SKM-1 (cell line): Measurements from ENCODE around the gene GTSE1.

Experiments
- DNase-seq: peaks from one replicate; lab custom pipeline; 2025; ENCODE audit not compliant: unreplicated experiment; lab: John Stamatoyannopoulos, UW

The GTSE1 gene

DNA sequence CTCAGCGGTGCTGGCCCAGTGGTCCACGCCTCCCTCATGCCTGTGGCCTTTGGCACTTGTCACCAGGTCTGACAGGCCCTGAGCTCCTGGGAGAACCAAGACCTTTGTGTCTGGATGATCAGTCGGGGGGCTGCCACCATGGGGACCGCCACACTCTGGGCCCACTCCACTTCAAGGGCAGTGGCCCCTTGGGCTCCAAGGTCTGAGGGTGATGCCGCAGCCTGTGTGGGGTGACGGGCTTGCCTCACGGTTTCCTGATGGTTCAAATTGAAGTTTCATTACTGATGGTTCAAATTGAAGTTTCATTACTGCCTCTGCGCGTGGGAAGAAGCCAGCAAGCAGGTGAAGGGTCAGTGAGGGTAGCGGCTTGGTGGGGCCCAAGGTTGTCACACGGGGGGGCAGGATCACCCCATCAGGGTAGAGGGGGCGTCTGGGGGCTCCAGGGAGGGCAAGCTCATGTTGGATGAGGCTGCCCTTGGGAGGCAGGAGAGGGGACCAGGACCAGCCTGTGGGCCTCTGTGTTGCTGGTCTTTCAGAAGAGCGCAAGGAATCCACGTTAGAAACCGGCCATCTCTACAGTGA lies 66.4 kb downstream of the GTSE1 start:
- DNase-seq, result no peak

DNA sequence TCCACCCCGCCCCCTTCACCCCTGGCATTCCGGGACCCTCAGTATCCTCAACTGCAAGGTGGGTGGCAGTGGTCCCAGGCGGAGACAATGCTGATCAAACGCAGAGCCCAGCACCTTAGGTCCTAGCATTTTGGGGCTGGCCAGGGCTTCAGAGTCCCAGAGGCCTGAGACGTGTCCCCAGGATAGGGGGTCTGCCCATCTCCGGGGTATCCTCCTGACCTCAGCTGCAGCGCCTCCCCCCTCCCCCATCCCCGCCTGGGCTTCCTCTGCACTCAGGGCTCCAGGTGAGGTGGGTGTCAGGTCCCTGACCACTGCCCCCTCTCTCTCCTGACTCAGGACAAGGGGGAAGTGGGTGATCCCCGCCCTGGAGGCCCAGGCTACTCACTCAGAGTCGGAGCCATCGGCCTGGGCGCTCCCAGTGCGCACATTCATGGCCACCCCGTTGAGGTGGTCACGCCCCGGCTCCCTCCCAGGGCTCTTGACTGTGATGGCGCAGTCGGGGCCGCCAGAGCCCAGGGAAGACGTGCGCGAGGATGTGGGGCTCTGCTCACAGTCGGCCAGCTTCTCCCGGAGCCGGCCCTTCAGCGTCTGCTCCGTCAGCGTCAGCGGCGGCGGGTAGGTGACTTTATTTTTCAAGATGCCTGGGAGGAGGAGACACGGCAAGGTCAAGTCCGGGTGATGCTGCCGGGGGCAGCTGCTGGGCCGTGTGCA lies 67.1 kb downstream of the GTSE1 start:
- no peak for DNase-seq

DNA sequence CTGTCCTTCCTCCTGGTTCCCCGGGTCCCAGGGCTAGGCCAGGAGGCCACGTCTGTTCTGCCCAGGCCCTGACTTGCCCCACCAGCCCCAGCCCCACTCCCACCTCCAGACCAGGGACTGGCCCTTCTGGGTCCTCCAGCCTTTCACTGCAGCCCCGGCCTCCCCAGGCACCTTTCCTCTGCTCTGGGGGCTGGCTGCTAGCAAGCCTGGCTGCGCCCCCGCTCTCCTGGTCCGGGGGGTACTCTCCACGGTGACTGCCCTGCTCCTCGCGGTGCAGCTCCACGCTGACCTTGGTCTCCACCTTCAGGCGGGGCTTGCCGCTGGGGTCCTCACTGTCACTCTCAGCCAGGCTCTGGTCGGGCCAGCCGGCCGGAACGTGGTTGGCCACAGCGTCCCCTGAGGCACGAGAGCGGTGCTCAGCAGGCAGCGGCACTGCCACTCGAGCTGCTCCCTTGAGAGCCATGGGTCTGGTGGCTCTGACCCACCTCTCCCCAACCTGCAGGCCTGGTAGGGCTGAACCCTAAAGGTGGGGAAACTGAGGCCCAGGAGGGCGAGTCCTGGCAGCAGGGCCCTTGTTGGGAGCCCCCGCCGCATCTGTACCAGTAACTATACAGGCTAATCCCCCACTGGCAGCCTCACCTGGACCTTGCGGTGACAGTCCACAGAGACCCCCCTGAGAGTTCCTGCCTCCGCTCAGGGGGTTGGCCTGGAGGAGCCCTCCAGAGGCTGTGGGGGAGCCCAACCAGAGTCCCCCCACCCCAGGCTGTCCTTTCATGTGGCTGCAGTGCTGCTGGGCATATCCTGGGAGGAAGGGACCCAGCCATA lies 67.9 kb downstream of the GTSE1 start:
- DNase-seq, result no peak

DNA sequence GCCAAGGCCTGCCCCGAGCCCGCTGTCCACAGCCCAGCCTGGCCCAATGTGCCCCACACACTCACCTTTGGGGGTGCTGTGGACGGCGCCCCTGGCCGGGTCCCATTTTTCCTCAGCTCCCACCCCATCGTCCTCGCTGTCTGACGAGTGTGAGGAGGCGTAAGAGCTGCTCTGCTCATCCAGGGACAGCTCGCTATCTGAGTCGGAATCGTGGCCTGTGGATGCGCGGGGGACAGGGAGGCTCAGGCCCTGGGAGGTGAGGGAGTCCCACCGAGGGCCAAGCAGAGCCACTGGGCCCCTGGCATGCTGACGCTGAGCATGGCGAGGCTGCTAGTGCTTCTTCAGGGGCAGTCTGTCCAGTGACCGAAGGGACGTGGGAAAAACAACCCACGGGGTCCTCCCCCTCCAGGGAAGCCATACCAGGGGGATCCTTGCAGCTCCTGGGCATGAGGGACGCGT lies 68.5 kb downstream of the GTSE1 start:
- DNase-seq, result no peak

DNA sequence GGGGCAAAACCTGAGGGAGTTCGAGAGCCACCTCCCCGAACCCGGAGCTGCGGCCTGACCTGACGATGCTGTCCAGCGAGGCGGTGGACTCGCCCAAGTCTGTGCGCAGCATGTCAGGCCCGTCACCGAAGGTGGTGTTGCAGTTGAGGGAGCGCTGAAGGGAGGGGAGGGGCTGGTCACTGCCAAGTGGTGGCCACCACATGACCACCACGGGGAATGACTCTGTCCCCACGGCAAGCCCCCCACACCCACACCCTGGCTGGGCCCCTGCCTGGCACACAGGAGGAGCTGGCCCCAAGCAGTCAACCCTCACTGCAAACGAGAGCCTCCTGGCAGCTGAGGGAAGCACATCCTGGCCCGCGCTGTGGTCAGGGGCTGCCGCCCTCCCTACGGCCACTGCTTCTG lies 69.7 kb downstream of the GTSE1 start:
- DNase-seq, result no peak

DNA sequence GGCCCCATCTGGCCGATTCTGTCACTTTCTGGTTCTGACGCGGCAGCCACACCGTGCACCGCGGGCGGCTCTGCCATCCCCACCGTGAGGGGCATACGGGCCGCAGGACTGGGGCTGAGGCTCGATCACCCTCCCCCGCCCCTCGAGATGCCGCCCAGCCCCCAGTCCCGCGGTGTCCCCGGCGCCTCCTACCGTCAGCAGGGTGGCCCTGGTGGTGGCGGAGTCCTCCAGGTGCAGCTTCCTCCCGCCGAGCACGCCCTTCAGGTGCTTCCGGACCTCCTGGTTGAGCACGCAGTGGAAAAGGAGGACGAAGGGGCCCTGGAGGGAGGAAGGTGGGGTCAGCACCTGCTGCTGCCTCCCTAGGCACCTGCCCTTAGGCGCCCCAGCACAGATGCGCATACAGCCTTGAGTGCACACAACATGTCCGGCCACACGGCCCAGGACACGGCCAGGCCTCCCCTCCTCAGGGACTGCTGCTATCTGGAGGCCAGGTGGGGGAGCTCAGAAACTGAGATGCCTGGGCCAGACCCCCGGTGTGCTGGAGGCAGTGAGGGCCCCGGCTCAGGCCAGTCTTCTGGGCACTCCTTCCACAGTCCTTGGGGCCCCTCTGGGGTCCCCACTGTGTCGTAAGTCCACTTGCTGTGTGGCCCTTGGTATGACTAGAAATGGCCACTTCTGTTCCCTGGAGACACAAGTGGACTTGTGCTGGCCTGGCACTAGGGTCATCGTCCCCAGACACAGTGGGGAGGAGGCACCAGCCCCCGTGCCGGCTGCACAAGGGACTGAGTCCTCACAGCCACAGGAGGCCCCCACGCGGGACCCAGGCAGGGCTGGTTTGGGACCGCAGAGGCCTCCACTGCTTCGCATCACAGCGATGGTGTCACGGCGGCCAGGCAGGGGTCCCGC lies 70.4 kb downstream of the GTSE1 start:
- no peak for DNase-seq

DNA sequence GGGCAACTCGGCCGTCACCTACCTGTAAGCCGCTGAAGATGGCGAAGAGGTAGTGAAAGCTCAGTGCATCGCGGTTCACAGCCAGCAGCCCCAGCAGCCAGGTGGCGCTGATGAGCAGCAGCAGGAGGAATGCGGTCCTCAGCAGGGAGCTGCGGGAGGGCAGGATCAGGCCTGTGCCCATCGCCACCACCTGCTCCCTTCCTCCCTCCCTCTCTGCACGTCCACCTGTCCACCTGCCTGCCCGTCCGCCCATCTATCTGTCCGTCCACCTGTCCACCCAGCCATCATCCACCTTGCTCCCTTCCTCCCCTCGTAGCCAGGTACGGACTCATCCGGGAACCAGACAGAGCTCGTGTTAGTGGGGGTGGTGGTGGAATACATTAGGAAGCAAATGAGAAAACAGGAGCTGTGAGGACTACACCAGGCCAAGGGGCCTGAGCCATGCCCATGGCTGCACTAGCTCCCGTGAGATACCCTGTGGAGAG lies 71.1 kb downstream of the GTSE1 start:
- no peak for DNase-seq

DNA sequence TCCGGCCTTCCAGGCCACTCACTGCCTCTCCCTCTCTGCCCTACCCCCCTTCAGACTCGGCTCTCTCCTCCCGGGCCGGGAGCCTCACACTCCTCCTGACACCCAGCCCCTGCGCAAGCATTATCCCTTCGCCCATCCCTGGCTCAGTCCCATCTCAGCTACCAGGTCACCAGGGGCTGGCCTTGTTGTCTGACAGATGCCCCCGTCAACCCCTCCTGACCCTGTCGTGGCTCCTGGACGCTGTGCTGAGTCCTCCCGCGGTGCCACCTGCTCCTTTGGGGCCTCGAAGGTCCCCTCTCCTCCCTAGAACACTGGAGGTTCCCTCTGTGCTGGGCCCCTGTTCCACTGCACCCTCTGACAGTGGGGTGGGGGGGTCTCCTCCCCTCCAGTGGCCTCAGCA lies 71.8 kb downstream of the GTSE1 start:
- DNase-seq, result no peak

DNA sequence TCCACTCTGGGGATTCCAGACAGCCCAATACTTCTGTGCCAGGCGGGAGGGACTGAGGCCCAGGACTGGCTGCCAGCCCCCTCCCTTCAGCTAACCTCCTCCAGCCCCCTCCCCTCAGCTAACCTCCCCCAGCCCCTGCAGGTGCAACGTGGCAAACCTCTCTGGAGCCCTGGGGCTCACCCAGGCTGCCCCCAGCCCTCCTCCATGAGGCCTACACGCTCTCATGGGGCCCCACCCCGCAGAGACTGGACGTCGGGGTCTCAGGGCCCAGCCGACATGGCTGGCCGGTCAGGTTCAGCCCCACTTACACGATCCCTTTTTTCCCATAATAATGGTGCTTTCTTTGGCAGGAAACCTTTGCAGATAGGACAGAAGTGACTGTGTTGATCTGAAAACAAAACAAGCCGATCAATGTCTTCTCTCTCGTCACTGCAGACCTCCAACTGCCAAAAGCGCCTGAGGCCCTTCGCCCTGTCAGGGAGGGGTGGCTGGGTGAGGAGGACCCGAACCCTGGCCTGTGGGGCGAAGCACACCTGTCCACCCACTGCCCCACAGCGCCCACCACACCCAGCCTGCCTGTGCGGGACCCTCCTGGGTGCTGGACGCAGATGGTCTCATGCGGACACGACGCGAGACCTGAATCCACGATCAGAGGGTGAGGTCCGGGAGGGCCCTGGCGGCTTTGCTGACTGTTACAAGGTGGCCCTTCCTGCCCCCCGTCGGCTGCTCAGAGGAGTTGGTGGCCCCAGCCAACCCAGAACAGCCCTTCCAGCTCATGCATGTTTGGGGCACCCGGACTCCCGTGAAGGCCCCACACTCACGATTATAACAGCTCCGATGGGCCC lies 72.4 kb downstream of the GTSE1 start:
- no peak for DNase-seq

DNA sequence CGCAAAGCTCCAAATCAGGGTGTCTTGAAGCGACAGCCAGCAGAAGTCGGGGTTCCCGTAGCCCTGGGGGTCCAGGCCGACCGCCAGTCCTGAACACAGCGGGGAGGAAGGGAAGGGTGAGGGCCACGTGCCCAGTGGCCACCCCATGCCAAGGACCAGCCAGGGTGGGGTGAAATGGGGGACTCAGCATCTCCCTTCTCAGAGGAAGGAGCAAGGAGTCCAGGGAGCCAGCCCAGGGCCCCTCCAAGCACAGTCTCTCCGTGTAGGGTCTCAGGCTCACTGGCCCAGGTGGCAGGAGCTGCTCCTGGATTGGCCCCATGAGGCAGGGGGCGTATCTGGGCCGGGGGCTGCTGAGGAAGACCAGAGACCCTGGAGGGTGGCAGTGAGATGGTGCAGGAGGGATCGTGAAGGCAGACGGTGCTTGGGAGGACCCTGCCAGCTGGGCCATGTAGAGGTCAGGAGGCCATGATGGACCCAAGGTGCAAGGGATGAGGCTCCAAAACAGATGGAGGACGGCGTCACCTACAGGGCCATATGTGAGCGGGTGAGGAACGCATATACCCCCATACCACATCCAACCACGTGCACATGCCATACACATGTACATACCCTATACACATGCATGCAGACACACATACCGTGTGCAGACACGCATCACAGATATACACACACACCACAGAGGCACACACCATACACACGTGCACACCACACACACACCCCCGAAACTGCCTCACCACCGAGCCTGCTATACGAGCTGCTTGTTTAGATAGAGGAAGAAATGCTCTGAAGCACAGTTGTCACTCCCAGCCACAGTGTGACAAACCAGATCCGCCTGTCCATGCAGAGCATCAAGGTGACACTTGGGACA lies 73.3 kb downstream of the GTSE1 start:
- DNase-seq, result no peak

DNA sequence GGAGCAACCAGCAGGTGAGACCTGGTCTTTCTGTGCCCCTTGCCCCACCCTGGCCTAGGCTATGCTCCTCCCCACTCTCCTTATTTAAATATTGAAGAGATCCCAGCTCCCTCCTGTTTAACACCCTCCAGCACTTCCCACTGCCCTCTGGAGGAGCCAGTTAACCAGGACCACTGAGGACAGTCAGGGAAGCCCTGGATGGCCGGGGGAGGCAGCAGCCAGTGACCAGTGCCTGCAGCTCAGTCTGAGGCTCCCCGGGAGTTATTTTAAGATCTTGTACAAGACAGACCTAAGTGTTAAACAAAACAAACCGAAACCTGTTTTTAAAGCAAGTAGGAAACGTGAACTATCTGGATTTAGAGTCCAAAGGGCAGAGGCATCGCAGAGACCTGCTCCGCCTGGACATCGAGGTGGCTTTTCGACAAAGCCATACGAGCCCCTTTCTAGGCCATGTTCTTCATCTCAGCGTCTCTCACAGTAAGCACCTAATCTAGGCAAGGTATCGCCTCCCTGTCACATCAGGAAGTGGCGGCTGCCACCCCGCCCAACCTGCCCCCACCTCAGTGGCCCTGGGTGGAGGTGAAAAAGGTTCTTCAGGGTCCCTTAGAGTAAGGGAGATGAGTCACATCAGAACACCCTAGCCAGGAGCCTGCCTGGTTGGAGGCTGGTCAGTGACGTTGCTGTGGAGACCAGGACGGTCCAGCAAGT lies 74.1 kb downstream of the GTSE1 start:
- DNase-seq, result no peak

DNA sequence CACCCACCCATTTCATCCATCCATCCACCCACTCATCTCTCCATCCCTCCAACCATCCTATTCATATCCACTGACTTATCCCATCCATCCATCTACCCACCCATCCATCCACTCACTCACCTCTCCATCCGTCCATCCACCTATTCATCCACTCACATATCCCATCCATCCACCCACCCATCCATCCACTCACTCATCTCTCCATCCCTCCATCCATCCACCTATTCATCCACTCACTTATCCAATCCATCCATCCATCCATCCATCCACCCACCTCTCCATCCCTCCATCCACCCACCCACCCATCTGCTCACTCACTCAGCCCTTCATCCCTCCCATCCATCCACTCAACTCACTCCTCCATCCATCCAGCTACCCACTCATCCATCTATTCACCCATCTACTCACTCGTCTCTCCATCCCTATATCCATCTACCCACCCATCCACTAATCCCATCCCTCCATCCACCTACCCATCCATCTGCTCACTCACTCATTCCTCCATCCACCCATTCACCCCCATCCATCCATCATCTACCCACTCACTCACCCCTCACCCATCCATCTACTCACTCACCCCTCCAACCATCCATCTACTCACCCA lies 75.1 kb downstream of the GTSE1 start:
- no peak for DNase-seq

DNA sequence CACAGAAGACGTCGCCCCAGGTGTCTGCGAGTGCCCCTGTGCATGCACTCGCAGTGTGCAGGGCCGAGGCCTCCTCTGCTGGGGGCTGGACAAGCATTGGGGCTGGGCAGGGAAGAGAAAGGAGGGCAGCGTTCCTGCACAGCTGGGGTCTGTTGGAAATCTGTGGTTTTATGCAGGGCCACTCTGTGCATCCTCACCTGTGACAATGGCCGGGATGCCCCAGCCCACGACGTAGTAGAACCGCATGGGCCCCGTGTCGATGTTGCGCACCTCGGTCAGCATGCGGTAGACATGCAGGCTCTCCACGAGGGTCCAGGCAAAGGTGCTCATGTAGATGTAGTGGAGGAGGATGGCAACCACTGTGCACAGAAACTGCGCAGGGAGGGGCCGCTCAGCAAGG lies 76.0 kb downstream of the GTSE1 start:
- no peak for DNase-seq

DNA sequence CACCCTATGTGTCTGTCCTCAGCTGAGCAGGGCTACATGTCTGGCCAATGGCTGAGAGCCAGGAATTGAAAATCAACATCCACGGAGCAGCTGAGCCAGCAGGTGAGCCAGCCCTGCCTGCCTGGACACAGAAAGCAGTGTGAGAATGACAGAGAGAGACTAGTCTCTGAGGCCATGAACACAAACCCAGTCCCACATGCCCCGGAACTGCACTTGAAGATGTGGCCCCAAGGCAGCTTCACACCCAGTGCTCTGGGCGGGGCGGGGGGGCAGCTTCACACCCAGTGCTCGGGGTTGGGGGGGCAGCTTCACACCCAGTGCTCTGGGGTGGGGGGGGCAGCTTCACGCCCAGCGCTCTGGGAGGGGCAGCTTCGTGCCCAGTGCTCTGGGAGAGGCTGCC lies 76.5 kb downstream of the GTSE1 start:
- DNase-seq, result no peak

DNA sequence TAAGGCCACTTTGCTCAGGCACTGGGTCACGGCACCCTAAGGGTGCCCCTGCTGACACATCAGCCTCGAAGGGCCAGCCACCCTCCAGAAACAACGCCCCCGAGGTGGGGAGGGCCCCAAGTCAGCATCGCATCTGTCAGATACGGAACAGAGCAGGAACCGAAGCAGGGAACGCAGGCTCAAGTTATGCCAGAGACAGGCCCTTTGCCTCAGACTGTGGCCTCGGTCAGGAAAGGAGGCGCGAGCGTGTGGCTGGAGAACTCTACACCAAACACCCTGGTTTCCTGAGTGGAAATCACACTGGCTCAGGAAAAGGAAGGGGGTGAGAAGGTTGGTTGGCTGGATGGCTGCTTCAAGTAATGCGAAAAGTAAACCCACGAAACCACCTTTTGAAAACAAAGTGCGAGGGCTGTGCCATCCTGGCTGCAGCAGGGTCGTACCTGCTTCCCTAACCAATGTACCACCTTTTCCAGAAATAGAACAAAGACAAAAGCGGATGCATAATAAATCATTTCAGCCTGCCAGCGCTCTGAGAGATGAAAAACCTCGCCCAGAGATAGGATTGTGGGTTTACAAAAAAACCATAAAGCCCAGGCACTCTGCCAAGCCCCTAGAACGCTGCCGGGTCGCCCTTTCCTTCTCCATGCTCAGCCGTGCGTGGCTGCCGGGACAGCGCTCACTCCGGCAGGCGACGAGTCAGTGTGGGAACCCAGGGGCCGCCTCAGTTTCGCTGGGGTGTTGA lies 77.4 kb downstream of the GTSE1 start:
- no peak for DNase-seq

DNA sequence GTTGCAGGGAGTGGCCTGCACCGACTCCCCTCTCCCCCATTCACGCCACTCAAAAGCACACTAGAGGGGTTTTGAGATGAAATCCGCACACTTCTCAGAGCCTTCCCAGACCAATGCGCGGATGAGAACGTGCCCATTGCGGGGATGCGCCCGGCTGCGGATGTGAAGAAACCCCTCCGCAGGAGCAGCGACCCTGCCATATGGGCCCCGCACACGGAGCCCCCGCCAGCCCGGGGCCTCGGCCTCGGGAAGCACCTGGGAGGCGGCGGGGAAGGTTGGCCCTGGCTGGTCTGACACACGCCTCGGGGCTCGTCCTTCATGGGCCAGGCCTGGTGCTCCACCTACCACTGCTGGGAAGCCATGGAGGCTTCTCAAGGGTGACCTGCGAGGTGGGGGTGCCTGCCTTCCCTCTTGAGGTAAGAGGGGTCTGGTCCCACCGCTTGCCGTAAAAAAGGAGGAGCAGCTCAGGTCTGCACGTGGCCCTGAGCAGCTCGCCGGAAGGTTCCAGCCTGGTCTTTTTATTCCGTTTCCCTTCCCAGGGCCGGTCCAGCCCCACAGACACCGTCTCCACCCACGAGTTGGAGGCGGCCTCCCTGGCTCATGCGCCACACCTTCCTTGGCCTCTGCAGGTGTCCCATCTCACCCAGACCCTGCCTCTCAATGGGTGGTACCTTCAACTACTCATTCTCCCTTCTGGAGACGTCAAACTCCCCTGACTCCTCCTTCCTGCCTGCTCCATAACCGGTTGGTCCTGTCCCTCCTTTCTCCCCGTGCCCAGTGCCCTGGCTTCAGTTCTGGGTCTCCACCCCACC lies 78.2 kb downstream of the GTSE1 start:
- no peak for DNase-seq

DNA sequence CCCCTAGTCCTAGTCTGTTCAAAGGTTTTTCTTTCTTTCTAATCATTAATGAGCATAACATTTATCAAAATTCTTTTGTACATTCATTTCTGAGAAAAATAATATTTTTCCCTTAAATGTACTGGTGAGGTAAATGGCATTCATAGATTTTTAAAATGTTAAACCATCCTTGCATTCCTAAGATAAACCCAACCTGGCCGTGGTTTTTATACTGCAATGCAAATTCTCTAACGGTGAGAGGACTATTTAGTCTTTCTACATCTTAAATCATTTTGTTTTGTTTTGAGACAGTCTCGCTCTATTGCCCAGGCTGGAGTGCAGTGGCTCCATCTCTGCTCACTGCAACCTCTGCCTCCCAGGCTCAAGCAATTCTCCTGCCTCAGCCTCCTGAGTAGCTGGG lies 79.4 kb downstream of the GTSE1 start:
- DNase-seq, result no peak
